ENCODE measurements around the gene ATG9B. TPM values are rescaled to one million over a fixed set of nuclear protein-coding genes. Genes with fewer than 3 reads are reported as not detected.

The ATG9B gene
- total RNA-seq, 1 donor from 2014 or later, result 1.8 TPM

- Mint-ChIP-seq H3K27ac (no peak overlapping the region), H3K4me3 (peak overlapping the region; percentile 74), H3K36me3 (ENCODE audit: low read depth) (no peaks in the 10 kb centered on the region), H3K4me1 (peaks cover 43% of the 10 kb centered on the region), H3K9me3 (no peaks in the 10 kb centered on the region), H3K27me3 (peaks cover 43% of the 10 kb centered on the region)
- CTCF ChIA-PET, result no interaction called here
- no peak for TF ChIP-seq CTCF (IDR thresholded peaks at IDR 0.05)
- POLR2A ChIA-PET, result no interaction called here
- DNase-seq (no peak), ATAC-seq (ENCODE audit: low read depth) (no peak)
- intact Hi-C loops (cut with micrococcal nuclease), result loop anchor here (5.0 to 10.0 kb wide), 2 partner anchors 545 to 1263 kb away; a partner anchor contains a TSS
Observed at GRCh38 chr7:150977382-150978125, 46.7 kb downstream of the ATG9B start.

- Mint-ChIP-seq H3K36me3 (ENCODE audit: low read depth) (no peaks in the 10 kb centered on the region), H3K27ac (no peak overlapping the region), H3K4me3 (peak overlapping the region; percentile 74), H3K4me1 (peaks cover 43% of the 10 kb centered on the region), H3K9me3 (no peaks in the 10 kb centered on the region), H3K27me3 (peaks cover 35% of the 10 kb centered on the region)
- ChIA-PET POLR2A (no interaction called here), CTCF (interaction anchor here (1.0 kb wide), 1 partner anchor 10 kb away, joined by 3 read pairs; no protein-coding TSS in a partner anchor)
- ATAC-seq (ENCODE audit: low read depth) (no peak), DNase-seq (no peak)
- no peak for TF ChIP-seq CTCF (IDR thresholded peaks at IDR 0.05)
- intact Hi-C loops (cut with micrococcal nuclease), result loop anchor here (5.0 to 10.0 kb wide), 2 partner anchors 544 to 1262 kb away; a partner anchor contains a TSS
Observed at GRCh38 chr7:150976529-150977381, 47.5 kb downstream of the ATG9B start.

- POLR2A ChIA-PET, result interaction anchor here (1.0 kb wide), 1 partner anchor 43 kb away, joined by 4 read pairs; no protein-coding TSS in a partner anchor
- DNase-seq, result no peak
Observed at GRCh38 chr7:150975536-150976319, 48.6 kb downstream of the ATG9B start.

More at GRCh38 chr7:150975536-150976319, 48.6 kb downstream of the ATG9B start:
- TF ChIP-seq CTCF (IDR thresholded peaks at IDR 0.05), result no peak
- peaks cover 43% of the 10 kb centered on the region for H3K4me1 Mint-ChIP-seq
- peak overlapping the region; percentile 66 for H3K4me3 Mint-ChIP-seq
- H3K9me3 Mint-ChIP-seq, result no peaks in the 10 kb centered on the region
- ATAC-seq (ENCODE audit: low read depth), result no peak
- H3K27me3 Mint-ChIP-seq, result peaks cover 29% of the 10 kb centered on the region
- intact Hi-C loops (cut with micrococcal nuclease), result loop anchor here (2.0 to 10.0 kb wide), 3 partner anchors 43 to 1261 kb away; a partner anchor contains a TSS
- CTCF ChIA-PET, result interaction anchor here (1.0 to 2.0 kb wide), 2 partner anchors 8 to 11 kb away, joined by 3 to 6 read pairs; no protein-coding TSS in a partner anchor
- no peaks in the 10 kb centered on the region for H3K36me3 Mint-ChIP-seq (ENCODE audit: low read depth)
- no peak overlapping the region for H3K27ac Mint-ChIP-seq

Data from activated B cell treated with CpG ODN at 0.5 μM for 24 hours (primary cell).